Kidney glomerular epithelial cell (primary cell): ENCODE results near the gene PTPRN2.

ENCODE experiments used
- DNase-seq: peaks from one replicate; lab custom pipeline; 2025; lab: John Stamatoyannopoulos, UW

PTPRN2 gene

GRCh38 chr7:158070222-158070920, 517.3 kb downstream of the PTPRN2 start:
- DNase-seq, result no peak

- no peak for DNase-seq
These were observed 518.8 kb downstream of the PTPRN2 start for GRCh38 chr7:158068853-158069252.

GRCh38 chr7:158067931-158068482, 519.6 kb downstream of the PTPRN2 start:
- no peak for DNase-seq

- no peak for DNase-seq
These were observed 520.2 kb downstream of the PTPRN2 start for GRCh38 chr7:158067219-158067930.

GRCh38 chr7:158066085-158066484, 521.5 kb downstream of the PTPRN2 start:
- DNase-seq, result no peak

GRCh38 chr7:158065340-158065739, 522.3 kb downstream of the PTPRN2 start:
- no peak for DNase-seq

- DNase-seq, result no peak
These were observed 523.0 kb downstream of the PTPRN2 start for GRCh38 chr7:158064631-158065030.

GRCh38 chr7:158063850-158064610, 523.6 kb downstream of the PTPRN2 start:
- DNase-seq, result no peak

GRCh38 chr7:158062661-158063060, 525.0 kb downstream of the PTPRN2 start:
- DNase-seq, result no peak

- DNase-seq, result no peak
These were observed 525.6 kb downstream of the PTPRN2 start for GRCh38 chr7:158061884-158062656.

GRCh38 chr7:158061026-158061630, 526.5 kb downstream of the PTPRN2 start:
- DNase-seq, result no peak

GRCh38 chr7:158060216-158060615, 527.4 kb downstream of the PTPRN2 start:
- DNase-seq, result no peak

- no peak for DNase-seq
These were observed 530.2 kb downstream of the PTPRN2 start for GRCh38 chr7:158057446-158057845.

- DNase-seq, result no peak
These were observed 530.9 kb downstream of the PTPRN2 start for GRCh38 chr7:158056761-158057160.

GRCh38 chr7:158055726-158056510, 531.7 kb downstream of the PTPRN2 start:
- no peak for DNase-seq

- no peak for DNase-seq
These were observed 533.0 kb downstream of the PTPRN2 start for GRCh38 chr7:158054611-158055010.

- DNase-seq, result no peak
These were observed 533.5 kb downstream of the PTPRN2 start for GRCh38 chr7:158054081-158054480.

GRCh38 chr7:158053183-158053915, 534.3 kb downstream of the PTPRN2 start:
- DNase-seq, result no peak

- DNase-seq, result no peak
These were observed 535.1 kb downstream of the PTPRN2 start for GRCh38 chr7:158052381-158053060.
